ENCODE data around the gene DAB2IP. TPM values are rescaled to one million over a fixed set of nuclear protein-coding genes. Genes with fewer than 3 reads are reported as not detected.

Gene DAB2IP
- total RNA-seq, 1 experiment from 2014 or later: 56.3 TPM

DNA sequence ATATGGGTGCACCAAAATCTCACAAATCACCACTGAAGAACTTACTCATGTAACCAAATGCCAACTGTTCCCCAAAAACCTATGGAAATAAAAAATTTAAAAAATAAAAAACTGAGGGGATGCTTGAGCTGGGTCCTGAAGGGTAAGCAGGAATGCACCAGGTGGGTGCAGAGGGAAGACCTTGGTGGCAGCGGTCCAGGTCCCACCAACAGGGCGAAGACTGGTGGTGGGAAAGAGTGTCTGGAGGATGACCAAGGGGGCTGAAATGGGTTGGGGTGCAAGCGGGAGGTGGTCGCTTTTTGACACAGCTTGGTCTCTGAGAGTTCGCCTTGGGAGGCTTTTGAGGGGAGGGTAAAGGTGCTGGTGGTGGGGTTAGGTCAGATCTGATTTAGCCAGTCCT is 3.3 kb upstream of the DAB2IP start:
- Mint-ChIP-seq H3K27ac (ENCODE audit: unreplicated experiment) (no peak overlapping the region), H3K4me3 (ENCODE audit: low read depth, unreplicated experiment) (no peak overlapping the region), H3K9me3 (ENCODE audit: low read depth, unreplicated experiment) (no peaks in the 10 kb centered on the region), H3K27me3 (ENCODE audit: unreplicated experiment) (no peaks in the 10 kb centered on the region), H3K4me1 (ENCODE audit: low read depth, unreplicated experiment) (peaks cover 12% of the 10 kb centered on the region), H3K36me3 (ENCODE audit: insufficient read depth, unreplicated experiment) (peaks cover 16% of the 10 kb centered on the region)
- TF ChIP-seq, protein P1, sequence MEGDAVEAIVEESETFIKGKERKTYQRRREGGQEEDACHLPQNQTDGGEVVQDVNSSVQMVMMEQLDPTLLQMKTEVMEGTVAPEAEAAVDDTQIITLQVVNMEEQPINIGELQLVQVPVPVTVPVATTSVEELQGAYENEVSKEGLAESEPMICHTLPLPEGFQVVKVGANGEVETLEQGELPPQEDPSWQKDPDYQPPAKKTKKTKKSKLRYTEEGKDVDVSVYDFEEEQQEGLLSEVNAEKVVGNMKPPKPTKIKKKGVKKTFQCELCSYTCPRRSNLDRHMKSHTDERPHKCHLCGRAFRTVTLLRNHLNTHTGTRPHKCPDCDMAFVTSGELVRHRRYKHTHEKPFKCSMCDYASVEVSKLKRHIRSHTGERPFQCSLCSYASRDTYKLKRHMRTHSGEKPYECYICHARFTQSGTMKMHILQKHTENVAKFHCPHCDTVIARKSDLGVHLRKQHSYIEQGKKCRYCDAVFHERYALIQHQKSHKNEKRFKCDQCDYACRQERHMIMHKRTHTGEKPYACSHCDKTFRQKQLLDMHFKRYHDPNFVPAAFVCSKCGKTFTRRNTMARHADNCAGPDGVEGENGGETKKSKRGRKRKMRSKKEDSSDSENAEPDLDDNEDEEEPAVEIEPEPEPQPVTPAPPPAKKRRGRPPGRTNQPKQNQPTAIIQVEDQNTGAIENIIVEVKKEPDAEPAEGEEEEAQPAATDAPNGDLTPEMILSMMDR (IDR thresholded peaks at IDR 0.05; ENCODE audit: unreplicated experiment): no peak
- CTCF ChIA-PET: no interaction called here
- BruUV-seq (replicated peaks): no TSS peak
- no peak for DNase-seq
- intact Hi-C loops (cut with micrococcal nuclease; ENCODE audit: unreplicated experiment): no loop called here

DNA sequence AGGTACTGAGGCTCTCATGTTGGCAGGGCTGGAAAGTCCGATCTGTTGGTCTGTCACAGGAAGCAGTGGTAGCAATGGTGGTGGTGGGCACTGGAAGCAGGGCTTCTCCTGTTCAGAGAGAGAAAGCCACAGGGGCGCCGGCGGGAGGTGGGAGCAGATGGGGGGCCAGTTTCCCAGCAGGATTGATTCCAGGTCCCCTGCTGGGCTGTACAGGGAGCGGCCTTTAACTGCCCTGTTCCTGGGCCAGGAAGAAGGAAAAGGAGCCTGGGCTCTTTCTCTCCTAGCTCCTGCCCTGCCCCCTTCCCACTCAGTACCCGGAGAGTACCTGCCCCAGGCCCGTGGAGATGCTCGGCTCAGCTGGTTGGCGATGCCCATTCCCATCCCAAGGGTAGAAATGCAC is 2.6 kb upstream of the DAB2IP start:
- Mint-ChIP-seq H3K9me3 (ENCODE audit: low read depth, unreplicated experiment) (no peaks in the 10 kb centered on the region), H3K4me1 (ENCODE audit: low read depth, unreplicated experiment) (peaks cover 12% of the 10 kb centered on the region), H3K27me3 (ENCODE audit: unreplicated experiment) (no peaks in the 10 kb centered on the region), H3K27ac (ENCODE audit: unreplicated experiment) (no peak overlapping the region), H3K4me3 (ENCODE audit: low read depth, unreplicated experiment) (no peak overlapping the region), H3K36me3 (ENCODE audit: insufficient read depth, unreplicated experiment) (peaks cover 16% of the 10 kb centered on the region)
- CTCF ChIA-PET: no interaction called here
- no peak for DNase-seq
- TF ChIP-seq, protein P1 (IDR thresholded peaks at IDR 0.05; ENCODE audit: unreplicated experiment): no peak
- intact Hi-C loops (cut with micrococcal nuclease; ENCODE audit: unreplicated experiment): no loop called here
- BruUV-seq (replicated peaks): no TSS peak

DNA sequence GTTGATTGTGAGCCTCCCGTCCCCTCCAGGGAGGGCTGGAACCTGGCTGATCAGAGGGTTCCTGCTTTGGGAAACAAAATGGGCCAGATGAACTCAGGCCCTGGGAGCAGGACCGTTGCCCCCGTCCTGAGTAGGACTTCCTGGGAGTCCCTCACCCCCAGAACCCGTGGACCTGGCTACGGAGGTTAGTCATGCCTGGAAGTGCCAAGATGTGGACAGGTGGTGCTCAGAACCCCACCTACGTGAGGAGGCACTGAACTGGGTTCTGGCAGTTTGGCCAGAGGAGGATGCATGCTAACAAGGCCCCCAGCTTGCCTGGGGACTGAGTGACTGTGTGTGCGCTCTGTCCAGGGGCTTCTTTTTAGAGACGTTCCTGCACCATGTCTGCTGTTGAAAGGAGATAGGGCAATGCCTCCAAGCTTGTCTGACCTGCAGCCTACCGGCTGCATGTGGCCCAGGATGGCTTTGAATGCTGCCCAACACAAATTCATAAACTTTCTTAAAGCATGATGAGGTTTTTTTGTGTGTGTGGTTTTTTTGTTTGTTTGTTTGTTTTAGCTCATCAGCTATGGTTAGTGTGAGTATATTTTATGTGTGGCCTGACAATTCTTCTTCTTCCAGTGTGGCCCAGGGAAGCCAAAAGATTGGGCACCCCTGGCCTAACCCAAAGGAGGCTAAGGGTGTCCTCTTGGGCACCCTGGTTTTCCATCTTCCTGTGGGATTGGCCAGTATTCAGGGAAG is 1.8 kb upstream of the DAB2IP start:
- Mint-ChIP-seq H3K36me3 (ENCODE audit: insufficient read depth, unreplicated experiment) (peaks cover 16% of the 10 kb centered on the region), H3K9me3 (ENCODE audit: low read depth, unreplicated experiment) (no peaks in the 10 kb centered on the region), H3K4me3 (ENCODE audit: low read depth, unreplicated experiment) (peak overlapping the region; percentile 62), H3K4me1 (ENCODE audit: low read depth, unreplicated experiment) (peaks cover 12% of the 10 kb centered on the region), H3K27ac (ENCODE audit: unreplicated experiment) (no peak overlapping the region), H3K27me3 (ENCODE audit: unreplicated experiment) (no peaks in the 10 kb centered on the region)
- CTCF ChIA-PET: no interaction called here
- no peak for DNase-seq
- TF ChIP-seq, protein P1 (IDR thresholded peaks at IDR 0.05; ENCODE audit: unreplicated experiment): no peak
- intact Hi-C loops (cut with micrococcal nuclease; ENCODE audit: unreplicated experiment): no loop called here
- no TSS peak for BruUV-seq (replicated peaks)

DNA sequence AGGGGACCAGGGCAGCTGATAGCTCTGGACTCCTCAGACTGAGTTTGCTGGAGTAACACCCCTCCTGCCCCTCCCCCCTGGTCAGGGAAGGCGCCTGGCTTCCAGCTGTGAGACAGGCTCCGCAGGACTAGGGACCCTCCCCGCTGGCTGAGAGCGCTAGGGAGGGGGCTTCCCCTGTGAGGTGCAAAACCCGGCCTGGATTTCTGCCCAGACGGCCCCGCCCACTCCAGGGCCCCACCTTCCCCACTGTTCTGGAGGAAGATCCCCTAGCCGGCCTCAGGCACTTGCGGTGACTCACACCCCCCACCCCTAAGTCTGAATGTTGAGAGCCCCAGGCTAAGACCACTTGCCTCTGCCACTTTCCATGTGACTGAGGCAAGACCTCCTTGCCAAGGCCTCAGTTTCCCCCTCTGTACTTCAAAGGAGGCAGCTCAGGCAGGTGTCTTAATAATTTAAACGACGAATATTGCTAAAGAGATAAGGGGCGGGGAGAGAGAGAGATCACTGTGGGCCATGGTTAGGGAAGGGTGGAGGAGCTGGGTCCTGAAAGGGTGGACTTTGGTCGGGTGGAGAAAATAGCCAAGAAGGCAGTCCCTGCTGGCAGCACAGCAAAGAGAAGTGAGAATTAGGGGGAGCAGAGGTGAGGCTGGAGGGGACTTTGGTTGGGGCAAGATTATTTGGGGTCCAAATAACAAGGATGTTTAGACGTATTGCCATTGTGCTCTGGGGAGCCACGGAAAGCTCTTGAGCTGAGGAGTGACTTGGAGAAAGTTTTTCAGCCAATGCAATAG is 1.0 kb upstream of the DAB2IP start:
- peak; percentile 56 for DNase-seq
- peaks cover 12% of the 10 kb centered on the region for H3K4me1 Mint-ChIP-seq (ENCODE audit: low read depth, unreplicated experiment)
- CTCF ChIA-PET: no interaction called here
- H3K36me3 Mint-ChIP-seq (ENCODE audit: insufficient read depth, unreplicated experiment): peaks cover 16% of the 10 kb centered on the region
- intact Hi-C loops (cut with micrococcal nuclease; ENCODE audit: unreplicated experiment): no loop called here
- no TSS peak for BruUV-seq (replicated peaks)
- no peaks in the 10 kb centered on the region for H3K9me3 Mint-ChIP-seq (ENCODE audit: low read depth, unreplicated experiment)
- TF ChIP-seq, protein P1 (IDR thresholded peaks at IDR 0.05; ENCODE audit: unreplicated experiment): no peak
- no peak overlapping the region for H3K27ac Mint-ChIP-seq (ENCODE audit: unreplicated experiment)
- H3K27me3 Mint-ChIP-seq (ENCODE audit: unreplicated experiment): no peaks in the 10 kb centered on the region
- peak overlapping the region; percentile 62 for H3K4me3 Mint-ChIP-seq (ENCODE audit: low read depth, unreplicated experiment)

Measured in Calu3 (cell line).